H1 (cell line): Measurements from ENCODE around the gene CD276. TPM values are rescaled to one million over a fixed set of nuclear protein-coding genes. Genes with fewer than 3 reads are reported as not detected.
A peak's percentile ranks its signal among the peaks of the same experiment; 100 is the strongest.

Source experiments
- CTCF ChIA-PET: fragments of 300-600 bp; sonication (Branson Sonifier 250); formaldehyde crosslinking; loops from one replicate; lab custom pipeline; 2021; ENCODE audit not compliant: partially characterized antibody; lab: Charles Lee
- POLR2A ChIA-PET: fragments of 300-600 bp; sonication (Branson Sonifier 250); formaldehyde crosslinking; loops from one replicate; lab custom pipeline; 2021; ENCODE audit warnings: inconsistent platforms; ENCODE audit not compliant: partially characterized antibody; lab: Charles Lee
- DNase-seq, 2 experiments: peaks; one replicate each; pipeline versions ENCODE4 v3.0.0 to v3.0.0-alpha.2; 2010 to 2022; ENCODE audit warnings: low spot score in 2 of 2, low read depth in 1 of 2, mixed read lengths in 1 of 2
- FAIRE-seq: peaks from 2 replicates; lab custom pipeline; 2011; peaks lifted over from hg19 to GRCh38; lab: Jason Lieb, UNC
- H2AFZ ChIP-seq: 2 replicates; pipeline ENCODE4 v1.8.1; 2012; ENCODE audit warnings: low read length, inconsistent platforms
- H2AK5ac ChIP-seq: 2 replicates; pipeline ENCODE4 v1.6.1; 2013; ENCODE audit warnings: low read depth, low read length
- H2BK120ac ChIP-seq: replicated peaks from 2 replicates; pipeline ENCODE3; 2013; ENCODE audit warnings: low read depth, low read length, inconsistent platforms
- H2BK12ac ChIP-seq: 2 replicates; pipeline ENCODE4 v1.6.1; 2013; ENCODE audit warnings: low read depth, low read length
- H2BK15ac ChIP-seq: 2 replicates; pipeline ENCODE4 v1.6.1; 2013; ENCODE audit warnings: low read length
- H2BK20ac ChIP-seq: 2 replicates; pipeline ENCODE4 v1.6.1; 2013; ENCODE audit warnings: low read length
- H2BK5ac ChIP-seq: 2 replicates; pipeline ENCODE4 v1.6.1; 2013; ENCODE audit warnings: low read depth, low read length
- H3K14ac ChIP-seq: 2 replicates; pipeline ENCODE4 v1.6.1; 2013; ENCODE audit warnings: inconsistent platforms; ENCODE audit not compliant: insufficient read length
- H3K18ac ChIP-seq: 2 replicates; pipeline ENCODE4 v1.6.1; 2013; ENCODE audit warnings: low read length; ENCODE audit errors: extremely low read depth
- H3K23ac ChIP-seq: 2 replicates; pipeline ENCODE4 v1.6.1; 2013; ENCODE audit warnings: inconsistent platforms; ENCODE audit not compliant: insufficient read length
- H3K23me2 ChIP-seq: 2 replicates; pipeline ENCODE4 v1.6.1; 2013; ENCODE audit warnings: low read depth, low read length
- H3K27ac ChIP-seq: 2 replicates; pipeline ENCODE4 v1.6.1; 2011; ENCODE audit warnings: low read depth, low read length, inconsistent platforms
- H3K27me3 ChIP-seq, 4 experiments: replicated peaks in 1 of 4; 1 replicate in 1 of 4; 2 replicates in 3 of 4; pipeline versions ENCODE4 v1.6.1 to v1.8.1; 2011 to 2013; ENCODE audit warnings: low read length in 3 of 4, mild to moderate bottlenecking in 3 of 4, inconsistent platforms in 2 of 4, mixed read lengths in 2 of 4, moderate library complexity in 1 of 4; ENCODE audit not compliant: control insufficient read depth in 3 of 4, insufficient read depth in 3 of 4; ENCODE audit errors: extremely low read depth in 1 of 4
- H3K36me3 ChIP-seq, 4 experiments: 2 replicates each; pipeline versions ENCODE4 v1.6.1 to v1.8.1; 2011 to 2013; ENCODE audit warnings: mild to moderate bottlenecking in 4 of 4, low read length in 3 of 4, moderate library complexity in 2 of 4, control low read depth in 1 of 4, inconsistent platforms in 1 of 4; ENCODE audit not compliant: insufficient read depth in 4 of 4, control insufficient read depth in 2 of 4
- H3K4ac ChIP-seq: replicated peaks from 2 replicates; pipeline ENCODE3; 2013; ENCODE audit warnings: low read length, low read depth, mixed read lengths, inconsistent platforms; ENCODE audit not compliant: insufficient read length
- H3K4me1 ChIP-seq, 4 experiments: replicated peaks in 1 of 4; 1 replicate in 1 of 4; 2 replicates in 3 of 4; pipeline versions ENCODE4 v1.6.1 to v1.8.1; 2011 to 2013; ENCODE audit warnings: low read length in 3 of 4, inconsistent platforms in 2 of 4, mixed read lengths in 1 of 4; ENCODE audit not compliant: insufficient read depth in 4 of 4, control insufficient read depth in 3 of 4
- H3K4me2 ChIP-seq, 2 experiments: 2 replicates each; pipeline versions ENCODE4 v1.6.1 to v1.8.1; 2011 to 2013; ENCODE audit warnings: low read depth in 2 of 2, low read length in 2 of 2, control low read depth in 1 of 2, inconsistent platforms in 1 of 2, mild to moderate bottlenecking in 1 of 2; ENCODE audit not compliant: insufficient read depth in 1 of 2
- H3K4me3 ChIP-seq, 4 experiments: fragments of 200-600, 300-600 bp in 1 of 4; sonication (generic), shearing (Covaris generic), sonication (Bioruptor Twin) in 1 of 4; 2 replicates each; pipeline versions ENCODE4 v1.5.1 to v1.8.1; 2011 to 2016; ENCODE audit warnings: low read length in 4 of 4, low read depth in 3 of 4, control low read depth in 2 of 4, inconsistent platforms in 2 of 4, mild to moderate bottlenecking in 2 of 4, mixed read lengths in 1 of 4, moderate library complexity in 1 of 4; ENCODE audit not compliant: insufficient read depth in 2 of 4; ENCODE audit errors: extremely low read depth in 1 of 4
- H3K56ac ChIP-seq: replicated peaks from 2 replicates; pipeline ENCODE3; 2013; ENCODE audit warnings: low read depth, mild to moderate bottlenecking, mixed read lengths, low read length, inconsistent platforms; ENCODE audit not compliant: insufficient read length
- H3K79me1 ChIP-seq: 2 replicates; pipeline ENCODE4 v1.6.1; 2013; ENCODE audit warnings: low read depth, low read length, control low read depth
- H3K79me2 ChIP-seq, 2 experiments: 2 replicates each; pipeline versions ENCODE4 v1.6.1 to v1.8.1; 2012 to 2013; ENCODE audit warnings: low read length in 2 of 2, mild to moderate bottlenecking in 2 of 2, inconsistent platforms in 1 of 2; ENCODE audit not compliant: insufficient read depth in 2 of 2, control insufficient read depth in 1 of 2
- H3K9ac ChIP-seq, 4 experiments: replicated peaks in 1 of 4; 1 replicate in 1 of 4; 2 replicates in 3 of 4; pipeline versions ENCODE4 v1.6.1 to v1.8.1; 2011 to 2013; ENCODE audit warnings: low read depth in 3 of 4, low read length in 3 of 4, control low read depth in 2 of 4, mild to moderate bottlenecking in 2 of 4, moderate library complexity in 2 of 4, inconsistent platforms in 1 of 4; ENCODE audit errors: extremely low read depth in 1 of 4
- H3K9me3 ChIP-seq, 2 experiments: 2 replicates each; pipeline versions ENCODE4 v1.6.1 to v1.8.1; 2012 to 2013; ENCODE audit warnings: mild to moderate bottlenecking in 2 of 2, moderate library complexity in 2 of 2, control low read depth in 1 of 2, inconsistent platforms in 1 of 2, low read depth in 1 of 2, low read length in 1 of 2, mixed read lengths in 1 of 2; ENCODE audit not compliant: insufficient read depth in 2 of 2
- H4K20me1 ChIP-seq, 2 experiments: replicated peaks in 1 of 2; 2 replicates each; pipeline versions ENCODE3 to v1.8.1; 2011 to 2013; ENCODE audit warnings: inconsistent platforms in 2 of 2, low read length in 2 of 2, mild to moderate bottlenecking in 1 of 2; ENCODE audit not compliant: insufficient read depth in 2 of 2, control insufficient read depth in 1 of 2
- H4K5ac ChIP-seq: 2 replicates; pipeline ENCODE4 v1.6.1; 2013; ENCODE audit warnings: low read length, low read depth, mixed read lengths, inconsistent platforms; ENCODE audit not compliant: insufficient read length
- H4K8ac ChIP-seq: 2 replicates; pipeline ENCODE4 v1.8.0; 2013; ENCODE audit warnings: mild to moderate bottlenecking, moderate library complexity, low read length, inconsistent platforms; ENCODE audit not compliant: insufficient read depth; ENCODE audit errors: extremely low read depth
- H4K91ac ChIP-seq: replicated peaks from 2 replicates; pipeline ENCODE3; 2013; ENCODE audit warnings: low read length, mixed read lengths, inconsistent platforms; ENCODE audit not compliant: insufficient read length
- BCL11A ChIP-seq, 2 experiments: IDR thresholded peaks; one replicate each; pipeline ENCODE4 v1.6.1; 2011; ENCODE audit warnings: low read depth in 2 of 2, low read length in 2 of 2, mild to moderate bottlenecking in 2 of 2
- CTCF ChIP-seq, 3 experiments: IDR thresholded peaks; 1 replicate in 2 of 3; 2 replicates in 1 of 3; pipeline versions ENCODE4 v1.5.1 to v1.6.1; 2011; ENCODE audit warnings: low read length in 3 of 3, mild to moderate bottlenecking in 3 of 3, inconsistent platforms in 2 of 3, low read depth in 1 of 3, moderate library complexity in 1 of 3; ENCODE audit not compliant: insufficient read depth in 1 of 3; ENCODE audit errors: control extremely low read depth in 1 of 3
- PHF8 ChIP-seq: fragments of 200-600 bp; sonication (generic); conservative IDR thresholded peaks from 2 replicates; pipeline ENCODE4 v1.7.1; 2012; ENCODE audit warnings: low read depth, mild to moderate bottlenecking, inconsistent platforms, low read length, moderate library complexity
- RAD21 ChIP-seq, 2 experiments: IDR thresholded peaks in 1 of 2; conservative IDR thresholded peaks in 1 of 2; 2 replicates each; pipeline ENCODE4 v1.6.1; 2011; ENCODE audit warnings: low read depth in 2 of 2, low read length in 2 of 2, improper control_type of control experiment in 1 of 2, inconsistent platforms in 1 of 2, mild to moderate bottlenecking in 1 of 2, moderate library complexity in 1 of 2
- polyA plus RNA-seq, 7 experiments: library from polyadenylated mRNA; depleted of rRNA in 3 of 7; stranded (reverse) in 5 of 7; unstranded in 2 of 7; fragments of >200 nt in 5 of 7; fragments of 200-250 nt in 2 of 7; gene quantifications; 1 replicate in 5 of 7; 2 replicates in 1 of 7; 4 replicates in 1 of 7; pipeline versions ENCODE4 v1.2.1 to v1.2.3, GENCODE V29; 2011 to 2013; ENCODE audit warnings: missing spikeins in 2 of 7, mixed read lengths in 2 of 7
- total RNA-seq: library from RNA; stranded (reverse); fragmentation: NEBNext Ultra II Directional; extraction: Animal tissue kit (Norgen Biotek cat#: 25700); gene quantifications from 2 replicates; pipeline ENCODE4 v1.2.1, GENCODE V29; 2021

The CD276 gene
- total and polyA plus RNA-seq, 2 of the 8 experiments (the other 6 are each of a cell fraction or from before 2014, with no cell fraction given), result 156 to 158 TPM

DNA sequence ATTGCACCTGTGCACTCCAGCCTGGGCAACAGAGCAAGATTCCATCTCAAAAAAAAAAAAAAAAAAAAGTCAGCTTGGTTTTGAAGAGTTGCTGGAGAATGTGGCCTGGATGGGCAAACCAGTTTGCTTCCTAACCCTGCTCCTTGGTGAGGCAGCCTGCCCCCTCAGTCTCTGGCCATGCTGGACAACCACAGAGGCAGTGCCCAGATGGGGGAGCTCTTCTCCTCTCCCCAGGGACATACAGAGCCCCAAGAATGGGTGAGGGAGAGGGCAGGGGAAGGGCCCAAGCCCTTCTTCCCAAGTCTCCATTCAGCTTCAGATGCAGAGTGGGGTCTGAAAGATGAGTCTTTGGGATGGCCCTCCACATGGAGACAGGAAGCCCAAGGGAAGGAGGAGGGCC is 27.9 kb downstream of the CD276 start:
- H3K79me1 ChIP-seq, result no peaks in the 10 kb centered on the region
- H4K8ac ChIP-seq, result no peak overlapping the region
- no peak overlapping the region for H3K23ac ChIP-seq
- no peak overlapping the region for H3K4ac ChIP-seq
- no peak overlapping the region for H4K91ac ChIP-seq
- TF ChIP-seq RAD21 (IDR thresholded peaks at IDR 0.05 in 1 of 2, conservative IDR thresholded peaks at IDR 0.05 in 1 of 2; ENCODE audit: low read depth in 2 of 2, low read length in 2 of 2) (peak; percentile 65 to 77), CTCF (IDR thresholded peaks at IDR 0.05; ENCODE audit: control extremely low read depth in 1 of 3, insufficient read depth in 1 of 3, low read depth in 1 of 3, low read length in 3 of 3) (peak; percentile 61 to 76 (median 70)), PHF8 (no peak), BCL11A (IDR thresholded peaks at IDR 0.05; ENCODE audit: low read depth in 2 of 2, low read length in 2 of 2) (no peak)
- ChIA-PET POLR2A (interaction anchor here (0.8 kb wide), 1 partner anchor 13 kb away, joined by 3 read pairs; no protein-coding TSS in a partner anchor), CTCF (interaction anchor here (0.8 to 14.7 kb wide), 22 partner anchors 10 to 198 kb away, joined by 3 to 187 read pairs (median 4); partner anchors contain the start of gene CD276)
- H3K9me3 ChIP-seq, result no peaks in the 10 kb centered on the region
- peaks cover 3 to 18% of the 10 kb centered on the region in 2 experiments for H4K20me1 ChIP-seq
- no peak for FAIRE-seq
- H3K23me2 ChIP-seq, result peaks cover 2% of the 10 kb centered on the region; the same call in 1 of the 2 replicates
- no peak overlapping the region for H3K27ac ChIP-seq
- no peak overlapping the region for H3K4me3 ChIP-seq
- no peak overlapping the region for H3K14ac ChIP-seq
- H2BK120ac ChIP-seq, result no peak overlapping the region
- no peaks in the 10 kb centered on the region for H3K27me3 ChIP-seq
- H3K18ac ChIP-seq, result no peak overlapping the region
- H3K9ac ChIP-seq, result no peak overlapping the region
- no peaks in the 10 kb centered on the region for H3K4me1 ChIP-seq
- H3K56ac ChIP-seq, result no peak overlapping the region
- no peak overlapping the region for H4K5ac ChIP-seq
- H3K36me3 ChIP-seq, result peaks cover 8 to 44% (median 37%) of the 10 kb centered on the region in 4 experiments
- no peak overlapping the region for H2BK5ac ChIP-seq
- DNase-seq, result no peak
- no peak overlapping the region for H2AFZ ChIP-seq
- H2BK15ac ChIP-seq, result no peak overlapping the region
- H2AK5ac ChIP-seq, result no peak overlapping the region
- H2BK20ac ChIP-seq, result no peak overlapping the region
- no peaks in the 10 kb centered on the region for H3K79me2 ChIP-seq
- H3K4me2 ChIP-seq, result no peak overlapping the region
- H2BK12ac ChIP-seq, result no peak overlapping the region
